HS-5 (cell line): Measurements from ENCODE around the gene PARD6B.
"Not testable (repeated sequence)": the region's sequence is repeated elsewhere in the genome, so short reads cannot be mapped to it uniquely, and the experiment has no call there.

Experiments used
- DNase-seq: peaks from one replicate; pipeline ENCODE4 v3.0.0-alpha.2; 2012; ENCODE audit warnings: low read depth

Gene PARD6B

GRCh38 chr20:50799890-50800550 is 68.6 kb downstream of the PARD6B start:
- DNase-seq, result no peak

- DNase-seq, result not testable (repeated sequence)
Measured at GRCh38 chr20:50800986-50801746, 69.8 kb downstream of the PARD6B start.

GRCh38 chr20:50801747-50802125 is 70.4 kb downstream of the PARD6B start:
- no peak for DNase-seq

- no peak for DNase-seq
Measured at GRCh38 chr20:50802289-50802688, 70.9 kb downstream of the PARD6B start.

- DNase-seq, result no peak
Measured at GRCh38 chr20:50804437-50805348, 73.3 kb downstream of the PARD6B start.

- DNase-seq, result no peak
Measured at GRCh38 chr20:50805349-50805684, 73.9 kb downstream of the PARD6B start.

GRCh38 chr20:50806126-50806768 is 74.9 kb downstream of the PARD6B start:
- DNase-seq, result no peak
